RKO (cell line): ENCODE results near the gene EPB41.
"Not testable (repeated sequence)": the region's sequence is repeated elsewhere in the genome, so short reads cannot be mapped to it uniquely, and the experiment has no call there.

Source experiments
- DNase-seq: peaks from one replicate; pipeline ENCODE4 v3.0.0-alpha.2; 2016; ENCODE audit warnings: low spot score

EPB41 gene

GRCh38 chr1:28914228-28915030 lies at the start of gene EPB41:
Gene EPB41 (plus strand): TSS chr1:28914569. CDS start chr1:28987438, 72,869 bp downstream.
- DNase-seq, result peak; percentile 94

- DNase-seq, result no peak
Measured at GRCh38 chr1:28864695-28865094, 49.7 kb upstream of the EPB41 start.

- DNase-seq, result no peak
Measured at GRCh38 chr1:28865997-28866650, 48.2 kb upstream of the EPB41 start.

GRCh38 chr1:28867850-28868249 lies 46.5 kb upstream of the EPB41 start:
- DNase-seq, result no peak

GRCh38 chr1:28869952-28870351 lies 44.4 kb upstream of the EPB41 start:
- DNase-seq, result no peak

GRCh38 chr1:28871631-28872401 lies 42.6 kb upstream of the EPB41 start:
- no peak for DNase-seq

- DNase-seq, result not testable (repeated sequence)
Measured at GRCh38 chr1:28875134-28875533, 39.2 kb upstream of the EPB41 start.

GRCh38 chr1:28877132-28877781 lies 37.1 kb upstream of the EPB41 start:
- DNase-seq, result peak; percentile 83

GRCh38 chr1:28878796-28879195 lies 35.6 kb upstream of the EPB41 start:
- no peak for DNase-seq

GRCh38 chr1:28882009-28882628 lies 32.2 kb upstream of the EPB41 start:
- DNase-seq, result peak; percentile 92

GRCh38 chr1:28883242-28883616 lies 31.1 kb upstream of the EPB41 start:
- DNase-seq, result no peak

GRCh38 chr1:28885472-28885877 lies 28.9 kb upstream of the EPB41 start:
- DNase-seq, result no peak

GRCh38 chr1:28885977-28886730 lies 28.2 kb upstream of the EPB41 start:
- no peak for DNase-seq

- DNase-seq, result peak; percentile 82
Measured at GRCh38 chr1:28886731-28887418, 27.5 kb upstream of the EPB41 start.

- no peak for DNase-seq
Measured at GRCh38 chr1:28887419-28887834, 26.9 kb upstream of the EPB41 start.

GRCh38 chr1:28887835-28888682 lies 26.3 kb upstream of the EPB41 start:
- DNase-seq, result no peak

- no peak for DNase-seq
Measured at GRCh38 chr1:28888915-28889314, 25.5 kb upstream of the EPB41 start.

GRCh38 chr1:28889357-28889756 lies 25.0 kb upstream of the EPB41 start:
- no peak for DNase-seq

GRCh38 chr1:28890435-28890834 lies 23.9 kb upstream of the EPB41 start:
- no peak for DNase-seq
